Measurements from ENCODE around the gene RALY.
"Not testable (repeated sequence)": the region's sequence is repeated elsewhere in the genome, so short reads cannot be mapped to it uniquely, and the experiment has no call there.

Gene RALY

DNA sequence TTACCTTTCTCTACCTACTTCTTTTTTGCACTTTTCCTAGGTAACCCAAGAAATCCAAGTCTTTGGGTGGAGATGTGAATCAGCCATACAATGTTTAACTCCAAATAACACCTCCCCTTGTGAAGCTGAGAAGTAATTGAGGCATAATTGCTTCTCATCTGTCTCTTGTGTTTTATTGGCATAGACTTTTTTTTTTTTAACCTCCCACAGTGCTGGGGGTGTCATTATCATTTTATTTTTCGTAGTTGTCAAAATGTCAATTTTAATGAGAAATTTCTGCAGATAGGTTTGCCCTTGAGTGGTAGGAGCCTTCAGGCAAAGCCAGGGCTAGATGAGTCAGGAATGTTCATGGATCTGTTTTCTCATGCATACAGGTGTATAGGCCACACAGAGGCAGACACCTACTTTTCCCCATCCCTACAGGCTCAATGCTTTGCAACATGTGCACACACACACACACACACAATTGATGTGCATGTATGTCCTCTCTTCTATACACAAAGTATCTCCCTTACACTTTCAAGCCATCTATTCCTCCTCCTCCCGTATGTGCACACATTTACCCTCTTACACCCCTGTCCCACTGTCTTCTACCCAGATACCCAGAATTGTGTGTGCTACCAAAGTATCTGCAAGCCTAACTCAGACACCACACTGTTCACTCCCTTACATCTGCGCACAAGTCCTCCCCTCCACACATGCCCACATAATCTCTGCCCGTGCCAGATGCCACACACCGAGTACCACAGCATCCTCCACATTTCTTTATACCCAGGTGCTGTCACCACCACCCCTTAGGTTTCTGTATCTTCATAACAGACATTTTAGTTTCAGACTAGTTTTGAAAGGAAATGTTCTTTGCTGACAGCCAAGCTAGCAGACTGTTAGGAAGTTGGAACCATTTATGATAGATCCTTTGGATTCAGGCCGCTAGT, 22.0 kb downstream of the RALY start:
- no peak for DNase-seq

- no peak for DNase-seq
Measured at GRCh38 chr20:34016736-34017135, 23.0 kb downstream of the RALY start.

- no peak for DNase-seq
Measured at GRCh38 chr20:34017610-34018009, 23.9 kb downstream of the RALY start.

- no peak for DNase-seq
Measured at GRCh38 chr20:34018166-34018565, 24.5 kb downstream of the RALY start.

DNA sequence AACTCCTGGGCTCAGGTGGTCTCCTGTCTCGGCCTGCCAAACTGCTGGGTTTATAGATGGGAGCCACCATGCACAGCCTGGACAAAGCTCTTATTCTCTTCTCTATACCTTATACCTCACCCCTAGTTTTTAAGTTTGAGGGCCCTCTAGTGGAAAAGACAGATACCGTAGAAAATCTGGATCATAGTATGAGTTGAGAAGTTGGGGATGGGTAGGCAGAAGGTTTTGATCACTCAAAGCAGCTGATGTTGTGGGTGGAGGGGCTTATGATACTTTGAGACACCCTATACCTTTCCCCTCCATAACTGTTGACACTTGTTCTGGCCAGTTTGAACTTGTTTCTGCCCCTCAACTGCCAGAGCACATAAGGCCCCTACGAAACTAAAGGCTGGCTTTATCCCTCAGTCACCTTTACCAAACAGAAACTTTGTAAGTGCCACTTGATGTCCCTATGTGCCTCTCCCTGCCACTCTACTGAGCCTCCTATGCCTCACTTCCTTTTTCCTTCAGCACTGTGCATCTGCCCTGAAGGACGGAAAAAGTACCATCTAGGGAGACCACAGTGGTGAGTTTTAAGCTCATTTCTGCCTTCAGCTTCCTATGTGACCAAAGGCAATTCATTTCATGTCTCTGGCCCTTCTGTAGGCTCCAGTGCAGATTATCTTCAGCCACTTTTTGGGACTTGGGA, 28.6 kb downstream of the RALY start:
- DNase-seq: no peak

DNA sequence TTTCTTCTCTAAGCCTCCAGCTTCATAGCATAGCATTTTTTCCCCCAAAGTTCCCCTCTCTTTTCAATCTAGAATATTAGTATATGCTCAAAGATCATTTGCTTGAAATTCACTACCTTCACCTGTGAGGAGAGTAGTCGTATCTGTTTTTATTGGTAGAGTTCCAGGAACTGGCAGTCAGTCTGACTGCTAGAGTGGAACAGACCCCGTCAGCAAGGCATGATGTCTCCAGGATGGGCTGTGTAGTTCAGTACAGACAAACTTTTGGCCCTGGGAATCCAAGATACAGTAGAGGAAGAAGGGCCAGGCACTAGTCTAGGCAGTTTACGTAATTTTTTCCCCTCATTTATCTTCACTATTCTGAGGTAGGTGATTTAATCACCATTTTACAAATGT, 29.1 kb downstream of the RALY start:
- no peak for DNase-seq

DNA sequence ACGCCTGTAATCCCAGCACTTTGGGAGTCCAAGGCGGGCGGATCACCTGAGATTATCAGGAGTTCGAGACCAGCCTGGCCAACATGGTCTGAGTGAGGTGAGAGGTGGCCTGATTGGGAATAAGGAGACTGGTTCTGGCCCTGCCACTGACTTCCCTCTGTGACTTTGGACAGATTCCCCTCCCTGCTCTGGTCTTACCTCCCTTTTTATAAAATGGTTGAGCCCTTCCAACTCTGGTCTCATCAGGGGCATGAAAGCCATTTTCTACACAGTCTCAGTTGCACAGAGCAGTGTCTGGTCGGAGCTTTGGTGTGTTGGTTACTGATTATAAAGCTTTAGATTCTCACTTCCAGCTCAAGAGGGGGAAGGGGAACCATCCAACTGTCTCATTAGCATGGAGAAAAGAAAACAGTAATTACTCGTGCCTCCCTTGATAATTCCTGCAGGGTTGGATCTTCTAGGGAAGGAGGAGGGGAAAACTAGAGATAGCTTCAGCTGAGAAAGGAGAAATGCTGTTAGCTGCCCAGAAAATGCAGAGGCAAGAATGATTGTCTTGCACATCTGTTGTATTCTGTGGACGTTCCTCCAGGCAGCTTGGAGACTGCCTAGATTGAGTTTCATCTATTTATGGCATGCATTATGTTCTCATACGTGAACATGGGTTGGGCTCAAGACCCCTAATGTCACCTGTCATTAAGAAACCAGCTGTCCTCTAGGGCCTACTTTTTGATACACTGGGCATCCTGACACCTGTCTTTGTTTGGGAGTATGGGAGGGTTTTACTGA, 30.4 kb downstream of the RALY start:
- DNase-seq: no peak

DNA sequence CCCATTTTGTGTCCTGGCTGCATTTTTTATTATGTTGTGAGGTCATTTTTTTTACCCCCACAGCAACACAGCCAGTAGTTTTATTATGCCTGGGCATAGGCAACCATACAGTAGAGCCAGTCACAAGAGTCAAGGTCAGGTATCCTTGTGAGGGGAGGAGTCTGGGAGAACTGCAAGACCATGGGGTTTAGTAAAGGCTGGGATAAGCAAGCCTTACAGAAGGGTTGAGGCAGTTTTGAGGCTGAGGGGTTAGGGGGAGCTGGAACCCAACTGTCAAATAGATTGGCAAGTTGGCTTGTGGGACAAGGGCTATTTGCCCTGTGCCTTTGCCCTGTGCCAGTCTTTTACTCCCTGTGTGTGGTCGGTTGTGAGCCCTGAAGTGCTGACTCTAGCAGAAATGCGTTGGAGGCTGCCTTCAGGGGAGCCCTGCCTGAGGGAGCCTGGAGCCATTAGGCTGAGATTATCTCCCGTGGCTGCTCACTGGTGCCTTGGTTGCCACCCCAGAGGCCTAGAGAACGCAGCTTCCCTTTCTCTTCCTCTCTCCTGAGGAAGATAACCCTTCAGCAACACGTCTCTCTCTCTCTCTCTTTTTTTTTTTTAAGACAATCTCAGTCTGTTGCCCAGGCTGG, 31.1 kb downstream of the RALY start:
- peak in 1 of 56 donors; percentile 14 for DNase-seq

- DNase-seq: not testable (repeated sequence)
Measured at GRCh38 chr20:34028013-34028412, 34.3 kb downstream of the RALY start.

- DNase-seq: no peak
Measured at GRCh38 chr20:34029415-34029814, 35.7 kb downstream of the RALY start.

DNA sequence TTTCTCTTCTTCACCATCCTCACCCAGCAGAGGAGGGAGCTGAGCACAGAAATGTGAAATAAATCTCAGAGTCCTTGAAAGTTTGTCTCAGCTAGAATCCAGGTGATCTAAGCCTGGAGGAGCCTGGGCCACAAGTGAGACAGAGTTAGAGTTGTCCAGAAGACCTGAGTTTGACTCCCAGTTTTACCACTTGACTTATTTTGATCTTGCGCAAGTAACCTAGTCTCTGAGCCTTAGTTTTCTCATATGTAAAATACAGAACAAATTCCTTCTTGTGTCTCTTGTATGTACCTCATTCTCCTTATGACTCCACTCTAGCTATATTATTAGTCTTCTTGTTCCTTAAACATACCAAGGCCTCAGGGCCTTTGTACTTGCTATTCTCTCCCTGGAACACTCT, 36.7 kb downstream of the RALY start:
- no peak for DNase-seq

DNA sequence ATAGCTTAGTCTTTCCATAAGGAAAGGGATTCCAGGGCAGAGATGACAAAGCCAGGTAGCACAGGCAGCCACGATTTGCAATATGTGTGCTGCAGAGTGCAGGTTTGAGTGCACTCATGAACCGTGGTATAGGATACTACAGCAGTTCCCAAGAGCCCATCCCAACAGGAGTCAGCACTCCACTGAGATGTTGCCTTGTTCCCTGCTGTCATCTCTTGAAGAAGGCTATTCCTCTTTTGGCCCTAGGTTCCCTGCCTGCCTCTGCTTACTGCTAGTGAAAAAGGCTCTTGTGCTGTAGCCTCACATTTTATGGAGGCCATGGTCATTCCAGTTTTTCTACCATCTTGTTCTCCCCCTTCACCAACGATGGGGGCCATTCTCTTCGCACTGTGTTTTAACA, 40.2 kb downstream of the RALY start:
- DNase-seq: no peak

GRCh38 chr20:34037121-34037520, 43.4 kb downstream of the RALY start:
- DNase-seq: no peak

- DNase-seq: no peak
Measured at GRCh38 chr20:34037767-34038166, 44.1 kb downstream of the RALY start.

DNA sequence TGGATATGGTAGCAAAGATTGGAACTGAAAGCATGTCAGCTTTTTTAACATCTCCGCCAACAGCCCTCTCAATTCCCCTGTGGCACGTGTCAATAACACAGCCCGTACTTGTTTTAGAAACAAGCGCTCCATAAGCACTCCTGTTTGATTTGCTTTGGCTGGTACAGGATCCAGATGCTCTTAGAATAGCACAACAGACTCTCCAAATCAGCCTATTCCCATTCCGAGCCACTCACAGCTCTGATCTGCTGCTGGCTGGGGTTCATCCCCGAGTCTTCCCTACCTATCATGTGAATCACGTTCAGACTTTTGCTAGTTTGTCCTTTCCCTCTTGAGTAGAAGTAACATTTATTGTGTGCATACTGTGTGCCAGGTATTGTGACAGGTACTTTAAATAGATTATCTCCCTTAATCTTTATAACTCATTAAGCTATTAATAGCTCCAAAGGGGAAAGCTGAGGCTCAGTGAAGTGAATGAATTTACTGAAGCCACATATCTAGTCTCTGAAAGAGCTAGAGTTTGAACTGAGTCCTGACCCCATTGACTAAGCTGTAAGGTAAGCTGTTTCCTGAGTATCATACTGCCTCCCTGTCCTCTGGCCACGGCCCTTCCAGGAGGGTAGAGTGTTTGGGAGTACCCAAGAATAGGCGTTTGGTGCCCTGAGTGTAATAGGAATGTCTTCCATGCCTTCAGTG, 46.7 kb downstream of the RALY start:
- no peak for DNase-seq

GRCh38 chr20:34041226-34041625, 47.5 kb downstream of the RALY start:
- no peak for DNase-seq

DNA sequence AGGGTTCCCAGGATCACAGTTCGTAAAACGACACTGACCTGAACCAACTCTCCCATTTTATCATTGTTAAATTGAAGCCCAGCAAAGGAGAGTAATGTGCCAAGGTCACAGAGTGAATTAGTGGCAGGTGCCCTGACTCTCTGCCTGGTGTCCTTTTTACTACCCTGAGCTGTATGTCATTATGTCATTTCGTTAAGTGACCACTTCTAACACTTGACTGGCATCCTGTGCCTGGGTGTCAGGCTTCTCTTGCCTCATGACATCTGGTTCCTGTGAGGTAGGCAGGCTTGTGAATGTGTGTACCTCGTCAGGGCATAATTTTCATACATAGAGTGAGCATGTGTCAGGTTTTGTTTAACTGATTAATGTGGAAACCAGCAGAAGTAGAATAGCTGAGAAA, 48.6 kb downstream of the RALY start:
- no peak for DNase-seq

DNA sequence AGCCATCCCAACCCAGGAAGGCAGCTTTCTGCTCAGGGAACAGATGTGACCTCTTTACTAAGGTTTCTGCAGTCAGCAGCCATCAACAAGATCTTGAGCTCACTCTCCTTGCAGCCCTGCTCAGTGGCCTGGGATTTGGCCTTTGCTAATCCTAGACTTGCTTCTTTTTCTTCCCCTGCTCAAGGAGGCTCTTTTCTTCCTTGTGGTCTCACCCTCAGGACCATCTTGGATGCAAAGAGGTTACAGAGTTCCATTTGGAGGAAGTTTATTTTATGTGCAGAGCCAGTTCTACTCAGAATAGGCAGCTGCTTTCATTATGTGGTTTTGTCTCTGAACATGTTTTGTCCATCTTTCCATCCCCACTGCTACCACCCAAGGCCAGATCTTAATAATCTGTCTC, 49.3 kb downstream of the RALY start:
- DNase-seq: no peak

DNA sequence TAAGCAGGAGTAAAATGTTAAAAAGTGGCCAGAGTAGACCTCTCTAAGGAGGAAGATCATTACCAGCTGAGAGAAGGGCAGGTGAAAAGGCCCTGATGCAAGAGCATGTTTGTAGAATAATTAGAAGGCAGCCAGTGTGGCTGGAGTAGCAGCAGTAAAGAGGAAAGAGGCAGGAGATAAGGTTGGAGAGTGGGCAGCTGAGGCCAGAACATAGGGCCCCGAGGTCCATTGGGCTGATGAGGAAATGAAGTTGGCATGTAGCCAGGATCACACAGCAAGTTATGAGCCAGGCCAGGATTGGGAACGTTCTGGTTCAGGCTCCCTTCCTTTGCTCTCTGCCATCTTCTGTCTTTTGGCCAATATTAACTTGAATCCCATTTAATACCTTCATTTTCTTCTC, 51.6 kb downstream of the RALY start:
- DNase-seq: peak in 2 of 56 donors; percentile 6 to 50

DNA sequence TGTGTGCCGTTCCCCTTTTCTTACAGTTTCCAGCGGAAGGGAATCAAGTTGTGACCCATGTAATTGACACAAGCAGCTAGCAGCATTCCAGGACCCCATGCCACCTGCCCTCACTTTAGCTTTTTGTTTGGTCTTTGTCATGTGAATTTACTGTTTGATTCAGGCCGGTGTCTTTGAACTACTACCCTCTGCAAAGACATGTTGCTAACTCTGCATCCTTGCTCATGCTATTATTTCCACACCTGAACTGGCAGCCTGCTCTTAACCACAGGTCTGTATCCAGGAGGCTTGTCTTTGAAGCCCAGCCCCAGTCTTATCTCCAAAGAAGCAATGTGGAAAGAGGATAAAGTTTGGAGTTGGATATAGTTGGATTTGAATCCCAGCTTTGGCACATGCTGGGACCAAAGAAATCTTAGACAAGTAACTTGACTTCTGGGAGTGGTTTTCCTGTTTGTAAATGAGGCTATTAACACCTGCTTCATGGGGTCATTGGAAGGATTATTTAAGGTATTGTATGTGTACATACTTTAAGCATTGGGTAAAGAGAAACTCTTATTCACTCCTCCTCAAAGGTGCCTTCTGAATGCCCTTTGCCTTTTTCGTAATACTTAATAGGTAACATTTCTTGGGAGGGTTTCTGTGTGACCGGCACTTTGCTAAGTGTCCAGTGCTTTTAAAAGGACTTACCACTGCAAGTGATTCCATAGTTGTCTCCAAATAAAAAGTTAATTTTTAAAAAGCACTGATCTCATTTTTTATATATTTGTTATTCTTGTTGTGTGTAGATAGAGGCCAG, 52.4 kb downstream of the RALY start:
- no peak for DNase-seq

All from nucleus accumbens (tissue), 56 donors.